ENCODE results near the gene KPNB1. TPM values are rescaled to one million over a fixed set of nuclear protein-coding genes. Genes with fewer than 3 reads are reported as not detected.

KPNB1 gene
- total and polyA plus RNA-seq, 4 donors, result 40.1 to 258 (median 158) TPM

DNA sequence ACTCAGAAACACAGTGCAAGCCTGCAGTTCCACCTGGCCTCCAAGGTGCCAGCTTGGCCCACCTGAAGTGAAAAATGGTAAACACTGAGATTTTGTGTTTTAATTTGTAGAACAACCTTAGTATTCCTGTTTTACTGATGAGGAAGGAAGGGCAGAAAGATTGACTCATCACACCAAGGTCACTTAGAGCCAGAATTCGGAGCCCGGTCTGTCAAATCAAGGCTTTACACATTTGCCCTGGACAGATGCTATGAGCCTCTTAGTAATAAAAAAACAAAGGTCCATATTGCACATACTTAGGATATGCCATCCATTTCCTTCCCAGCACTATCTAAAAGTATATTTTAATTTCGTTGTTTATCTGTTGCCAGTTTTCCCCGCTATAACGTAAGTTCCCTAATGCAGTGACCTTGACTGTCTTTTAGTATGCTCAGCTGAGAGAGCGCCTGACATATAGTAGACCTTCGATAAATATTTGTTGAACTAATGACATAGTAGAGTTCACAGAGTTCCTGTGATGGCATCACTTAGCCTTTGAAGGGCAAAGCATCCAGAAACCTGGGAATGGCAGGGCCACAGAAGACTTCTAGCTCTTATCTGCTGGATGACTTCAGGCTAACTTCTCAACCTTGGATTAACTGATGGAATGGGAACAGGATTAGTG lies 37.1 kb downstream of the KPNB1 start:
- WGBS, 2 donors, result 74 to 78% methylated on average over 7 of the region's 7 CpGs
- peaks cover 0 to 17% (median 3%) of the 10 kb centered on the region in 5 donors for H3K4me1 ChIP-seq (ENCODE audit: control insufficient read depth in 5 of 5, insufficient read depth in 5 of 5, low read length in 5 of 5)
- H3K9me3 ChIP-seq (ENCODE audit: control insufficient read depth in 4 of 4, insufficient read depth in 3 of 4, low read length in 3 of 4), result no peaks in the 10 kb centered on the region
- no peak overlapping the region for H3K4me3 ChIP-seq
- no peaks in the 10 kb centered on the region for H3K27me3 ChIP-seq (ENCODE audit: control insufficient read depth in 3 of 3, insufficient read depth in 3 of 3, low read length in 2 of 3)
- no peak overlapping the region for H3K27ac ChIP-seq (ENCODE audit: low read depth in 1 of 2, low read length in 1 of 2)
- DNase-seq (no peak), ATAC-seq (ENCODE audit: insufficient read depth, low FRiP score) (no peak)
- no peak overlapping the region for H3K9ac ChIP-seq (ENCODE audit: insufficient read depth in 1 of 2, low read length in 2 of 2)
- peaks cover 10 to 29% (median 15%) of the 10 kb centered on the region in 4 donors for H3K36me3 ChIP-seq (ENCODE audit: control insufficient read depth in 4 of 4, insufficient read depth in 4 of 4, low read length in 4 of 4)
- TF ChIP-seq, protein P1, sequence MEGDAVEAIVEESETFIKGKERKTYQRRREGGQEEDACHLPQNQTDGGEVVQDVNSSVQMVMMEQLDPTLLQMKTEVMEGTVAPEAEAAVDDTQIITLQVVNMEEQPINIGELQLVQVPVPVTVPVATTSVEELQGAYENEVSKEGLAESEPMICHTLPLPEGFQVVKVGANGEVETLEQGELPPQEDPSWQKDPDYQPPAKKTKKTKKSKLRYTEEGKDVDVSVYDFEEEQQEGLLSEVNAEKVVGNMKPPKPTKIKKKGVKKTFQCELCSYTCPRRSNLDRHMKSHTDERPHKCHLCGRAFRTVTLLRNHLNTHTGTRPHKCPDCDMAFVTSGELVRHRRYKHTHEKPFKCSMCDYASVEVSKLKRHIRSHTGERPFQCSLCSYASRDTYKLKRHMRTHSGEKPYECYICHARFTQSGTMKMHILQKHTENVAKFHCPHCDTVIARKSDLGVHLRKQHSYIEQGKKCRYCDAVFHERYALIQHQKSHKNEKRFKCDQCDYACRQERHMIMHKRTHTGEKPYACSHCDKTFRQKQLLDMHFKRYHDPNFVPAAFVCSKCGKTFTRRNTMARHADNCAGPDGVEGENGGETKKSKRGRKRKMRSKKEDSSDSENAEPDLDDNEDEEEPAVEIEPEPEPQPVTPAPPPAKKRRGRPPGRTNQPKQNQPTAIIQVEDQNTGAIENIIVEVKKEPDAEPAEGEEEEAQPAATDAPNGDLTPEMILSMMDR (IDR thresholded peaks at IDR 0.05; ENCODE audit: control extremely low read depth, extremely low read depth), result no peak

DNA sequence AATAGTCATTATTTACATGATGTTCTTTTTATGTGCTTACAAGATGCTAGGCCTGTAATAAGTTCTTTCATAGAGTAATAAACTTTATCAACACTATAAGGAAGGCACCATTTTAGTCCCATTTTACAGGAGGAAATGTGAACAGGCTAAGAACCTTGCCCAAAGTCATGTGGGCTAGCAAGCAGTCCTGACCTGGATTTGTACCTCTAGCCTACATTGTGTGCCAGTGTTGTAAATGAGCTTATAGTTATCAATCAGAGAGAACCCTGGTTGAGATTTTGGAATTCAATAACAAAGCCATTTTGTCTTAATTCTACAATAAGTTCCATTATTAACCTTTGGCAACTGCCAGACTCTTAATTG lies 37.6 kb downstream of the KPNB1 start:
- Histone ChIP-seq H3K4me3 (no peak overlapping the region), H3K4me1 (ENCODE audit: control insufficient read depth in 5 of 5, insufficient read depth in 5 of 5, low read length in 5 of 5) (peaks cover 0 to 17% (median 4%) of the 10 kb centered on the region in 5 donors), H3K36me3 (ENCODE audit: control insufficient read depth in 4 of 4, insufficient read depth in 4 of 4, low read length in 4 of 4) (peaks cover 6 to 24% (median 11%) of the 10 kb centered on the region in 4 donors), H3K9ac (ENCODE audit: insufficient read depth in 1 of 2, low read length in 2 of 2) (no peak overlapping the region), H3K9me3 (ENCODE audit: control insufficient read depth in 4 of 4, insufficient read depth in 3 of 4, low read length in 3 of 4) (no peaks in the 10 kb centered on the region), H3K27ac (ENCODE audit: low read depth in 1 of 2, low read length in 1 of 2) (no peak overlapping the region), H3K27me3 (ENCODE audit: control insufficient read depth in 3 of 3, insufficient read depth in 3 of 3, low read length in 2 of 3) (no peaks in the 10 kb centered on the region)
- TF ChIP-seq, protein P1 (IDR thresholded peaks at IDR 0.05; ENCODE audit: control extremely low read depth, extremely low read depth), result no peak
- ATAC-seq (ENCODE audit: insufficient read depth, low FRiP score) (no peak), DNase-seq (no peak)

DNA sequence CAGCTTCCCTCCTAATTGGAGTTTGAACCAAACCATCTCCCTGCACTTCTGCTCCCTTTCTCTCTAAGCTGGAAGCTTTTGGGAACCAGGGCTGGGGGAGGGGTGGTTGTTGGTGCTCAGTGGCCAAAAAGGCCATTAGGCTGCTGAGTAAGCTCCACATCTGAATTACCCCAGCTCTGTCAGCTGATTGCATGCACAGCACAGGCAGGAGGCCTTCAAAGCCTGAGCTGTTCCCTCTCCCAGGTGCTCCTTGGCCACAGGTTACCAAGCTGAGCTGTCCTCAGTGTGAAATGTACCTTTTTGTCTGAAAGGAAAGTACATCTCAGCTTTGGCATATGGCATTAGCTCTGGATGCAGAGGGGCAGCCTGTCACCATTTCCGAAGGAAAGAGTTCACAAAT lies 38.0 kb downstream of the KPNB1 start:
- no peak overlapping the region for H3K4me3 ChIP-seq
- TF ChIP-seq, protein P1 (IDR thresholded peaks at IDR 0.05; ENCODE audit: control extremely low read depth, extremely low read depth), result no peak
- peaks cover 3 to 20% (median 7%) of the 10 kb centered on the region in 4 donors for H3K36me3 ChIP-seq (ENCODE audit: control insufficient read depth in 4 of 4, insufficient read depth in 4 of 4, low read length in 4 of 4)
- no peak for ATAC-seq (ENCODE audit: insufficient read depth, low FRiP score)
- H3K27ac ChIP-seq (ENCODE audit: low read depth in 1 of 2, low read length in 1 of 2), result no peak overlapping the region
- H3K9me3 ChIP-seq (ENCODE audit: control insufficient read depth in 4 of 4, insufficient read depth in 3 of 4, low read length in 3 of 4), result no peaks in the 10 kb centered on the region
- no peaks in the 10 kb centered on the region for H3K27me3 ChIP-seq (ENCODE audit: control insufficient read depth in 3 of 3, insufficient read depth in 3 of 3, low read length in 2 of 3)
- no peak for DNase-seq
- peaks cover 3 to 17% (median 8%) of the 10 kb centered on the region in 5 donors for H3K4me1 ChIP-seq (ENCODE audit: control insufficient read depth in 5 of 5, insufficient read depth in 5 of 5, low read length in 5 of 5)
- 94 to 100% methylated on average over 1 of the region's 1 CpG for WGBS, 2 donors
- H3K9ac ChIP-seq (ENCODE audit: insufficient read depth in 1 of 2, low read length in 2 of 2), result no peak overlapping the region

DNA sequence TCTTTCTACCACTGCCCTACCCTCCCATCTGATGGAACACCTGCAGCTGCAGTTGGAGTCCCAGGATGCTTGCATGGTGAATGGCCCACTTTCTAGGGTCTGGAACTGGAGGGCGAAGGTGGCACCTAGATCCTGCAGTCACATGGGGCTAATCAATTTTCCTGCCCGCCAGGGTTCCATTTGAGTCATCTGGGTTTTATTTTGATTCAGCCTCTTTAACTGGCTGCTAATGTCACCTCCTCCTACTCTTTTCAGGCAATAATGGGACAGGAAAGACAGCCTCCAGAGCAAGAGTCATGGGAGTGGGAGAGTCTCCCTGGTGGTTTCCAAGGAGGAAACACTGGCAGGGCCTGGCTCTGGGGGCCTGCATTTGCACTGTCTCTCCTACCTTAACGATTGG lies 40.4 kb downstream of the KPNB1 start:
- WGBS, 2 donors, result 79 to 85% methylated on average over 3 of the region's 3 CpGs
- H3K4me1 ChIP-seq (ENCODE audit: control insufficient read depth in 5 of 5, insufficient read depth in 5 of 5, low read length in 5 of 5), result peaks cover 3 to 21% (median 12%) of the 10 kb centered on the region in 5 donors
- TF ChIP-seq, protein P1 (IDR thresholded peaks at IDR 0.05; ENCODE audit: control extremely low read depth, extremely low read depth), result no peak
- H3K27me3 ChIP-seq (ENCODE audit: control insufficient read depth in 3 of 3, insufficient read depth in 3 of 3, low read length in 2 of 3), result no peaks in the 10 kb centered on the region
- ATAC-seq (ENCODE audit: insufficient read depth, low FRiP score) (no peak), DNase-seq (no peak)
- peaks cover 0 to 6% (median under 1%) of the 10 kb centered on the region in 4 donors for H3K36me3 ChIP-seq (ENCODE audit: control insufficient read depth in 4 of 4, insufficient read depth in 4 of 4, low read length in 4 of 4)
- H3K9me3 ChIP-seq (ENCODE audit: control insufficient read depth in 4 of 4, insufficient read depth in 3 of 4, low read length in 3 of 4), result no peaks in the 10 kb centered on the region
- no peak overlapping the region for H3K4me3 ChIP-seq
- no peak overlapping the region for H3K9ac ChIP-seq (ENCODE audit: insufficient read depth in 1 of 2, low read length in 2 of 2)
- no peak overlapping the region for H3K27ac ChIP-seq (ENCODE audit: low read depth in 1 of 2, low read length in 1 of 2)

Measured in lung (tissue), 12 donors.